KOPT-K1 (cell line): ENCODE results near the gene GMPPA.

Experiments
- H3K27ac ChIP-seq: fragments of 200-600 bp; sonication (generic); 2 replicates; pipeline ENCODE4 v1.5.1; 2016; ENCODE audit warnings: antibody characterized with exemption, mild to moderate bottlenecking, low read depth, low read length; ENCODE audit not compliant: poor library complexity, severe bottlenecking
- H3K36me3 ChIP-seq: fragments of 200-600 bp; sonication (generic); 2 replicates; pipeline ENCODE4 v1.5.1; 2017; ENCODE audit warnings: antibody characterized with exemption, mild to moderate bottlenecking, low read length, moderate library complexity; ENCODE audit not compliant: insufficient read depth
- H3K9me3 ChIP-seq: fragments of 200-600 bp; sonication (generic); 2 replicates; pipeline ENCODE4 v1.5.1; 2017; ENCODE audit warnings: antibody characterized with exemption, low read length, mild to moderate bottlenecking; ENCODE audit not compliant: insufficient read depth, poor library complexity, severe bottlenecking

GMPPA gene

DNA sequence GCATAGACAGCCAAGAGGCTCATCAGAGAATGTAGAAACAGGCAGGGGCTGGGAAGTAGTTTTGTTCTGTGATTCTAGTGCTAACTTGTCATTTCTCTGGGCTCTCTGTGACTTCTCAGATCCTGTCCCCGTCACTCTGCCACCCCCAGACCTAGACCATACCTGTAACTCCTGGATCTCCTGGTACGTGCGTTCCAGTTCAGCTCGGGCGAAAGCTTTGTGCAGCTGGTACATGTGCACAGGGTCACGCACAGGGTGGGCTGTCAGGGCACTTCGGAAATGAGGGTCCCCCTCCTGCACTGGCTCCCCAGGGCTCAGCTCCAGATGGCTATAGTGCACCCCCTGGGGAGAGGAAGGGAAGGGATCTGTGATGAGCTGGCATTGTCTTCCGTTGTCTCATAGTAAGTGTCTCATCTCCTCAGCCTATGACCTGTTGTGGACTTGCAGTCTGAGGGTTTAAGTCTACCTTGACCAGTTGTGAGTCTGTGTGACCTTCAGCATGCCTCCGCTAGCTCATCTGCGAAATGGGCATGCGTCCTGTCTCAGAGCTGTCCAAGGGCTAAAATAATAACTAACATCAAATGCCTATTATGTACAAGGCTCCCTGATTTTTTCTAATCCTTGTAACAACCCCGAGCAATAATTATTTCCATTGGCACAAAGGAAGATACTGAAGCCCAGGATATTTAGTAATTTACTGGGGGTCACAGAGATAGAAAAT is 42.3 kb downstream of the GMPPA start:
- H3K27ac ChIP-seq: no peak overlapping the region
- H3K9me3 ChIP-seq: no peaks in the 10 kb centered on the region
- no peaks in the 10 kb centered on the region for H3K36me3 ChIP-seq

GRCh38 chr2:219541611-219542180 is 43.0 kb downstream of the GMPPA start:
- no peak overlapping the region for H3K27ac ChIP-seq

GRCh38 chr2:219542931-219543595 is 44.4 kb downstream of the GMPPA start:
- Histone ChIP-seq H3K27ac (no peak overlapping the region), H3K36me3 (no peaks in the 10 kb centered on the region), H3K9me3 (no peaks in the 10 kb centered on the region)

More at GRCh38 chr2:219541611-219542180, 43.0 kb downstream of the GMPPA start:
- no peaks in the 10 kb centered on the region for H3K9me3 ChIP-seq
- H3K36me3 ChIP-seq: no peaks in the 10 kb centered on the region

GRCh38 chr2:219543596-219544358 is 45.1 kb downstream of the GMPPA start, which contains the start of the genes CHPF and TMEM198:
CHPF (minus strand) TSS chr2:219543809; CDS start chr2:219543538, 271 bp downstream.
TMEM198 (plus strand) TSS chr2:219544028; CDS start chr2:219544728, 700 bp downstream.
- H3K27ac ChIP-seq: no peak within 1 kb of the TSS

DNA sequence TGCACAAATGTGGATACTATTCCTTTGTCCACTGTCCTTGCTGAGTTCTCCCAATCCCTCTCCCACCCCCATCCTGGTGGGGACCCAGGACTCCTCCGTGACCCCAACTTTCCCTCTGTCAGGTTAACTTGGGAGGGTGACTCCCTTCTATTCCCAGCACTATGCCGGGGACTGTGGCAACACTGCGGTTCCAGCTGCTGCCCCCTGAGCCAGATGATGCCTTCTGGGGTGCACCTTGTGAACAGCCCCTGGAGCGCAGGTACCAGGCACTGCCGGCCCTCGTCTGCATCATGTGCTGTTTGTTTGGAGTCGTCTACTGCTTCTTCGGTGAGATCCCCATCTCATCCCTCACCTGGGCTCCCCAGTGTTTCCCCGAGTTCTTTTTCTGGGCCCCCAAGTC is 45.9 kb downstream of the GMPPA start:
- Histone ChIP-seq H3K27ac (no peak overlapping the region), H3K36me3 (no peaks in the 10 kb centered on the region), H3K9me3 (no peaks in the 10 kb centered on the region)

More at GRCh38 chr2:219543596-219544358, 45.1 kb downstream of the GMPPA start, which contains the start of the genes CHPF and TMEM198:
- no peaks in the 10 kb centered on the region for H3K9me3 ChIP-seq
- H3K36me3 ChIP-seq: no peaks in the 10 kb centered on the region

- Histone ChIP-seq H3K27ac (no peak overlapping the region), H3K36me3 (no peaks in the 10 kb centered on the region), H3K9me3 (no peaks in the 10 kb centered on the region)
These were observed 46.7 kb downstream of the GMPPA start for GRCh38 chr2:219545295-219545942.

DNA sequence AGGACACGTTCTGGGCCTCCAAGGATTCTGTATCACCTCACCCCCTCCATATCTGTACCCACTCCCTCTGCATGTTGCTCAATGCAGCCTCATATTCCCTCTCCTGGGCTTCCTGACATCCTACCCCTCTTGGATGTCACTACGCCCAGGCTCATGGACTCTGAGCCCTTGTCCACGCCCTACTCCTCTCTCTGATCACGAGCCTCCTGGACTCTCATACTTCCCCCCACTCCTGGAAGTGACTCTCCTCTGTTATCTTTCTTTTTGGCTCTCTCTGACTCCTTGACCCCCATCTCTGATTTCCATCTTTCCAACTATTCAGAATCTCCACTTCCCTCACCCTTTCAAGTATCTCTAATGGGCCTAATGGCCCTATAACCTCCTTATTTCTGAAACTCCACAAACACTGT is 47.3 kb downstream of the GMPPA start:
- H3K27ac ChIP-seq: no peak overlapping the region
- H3K36me3 ChIP-seq: no peaks in the 10 kb centered on the region

DNA sequence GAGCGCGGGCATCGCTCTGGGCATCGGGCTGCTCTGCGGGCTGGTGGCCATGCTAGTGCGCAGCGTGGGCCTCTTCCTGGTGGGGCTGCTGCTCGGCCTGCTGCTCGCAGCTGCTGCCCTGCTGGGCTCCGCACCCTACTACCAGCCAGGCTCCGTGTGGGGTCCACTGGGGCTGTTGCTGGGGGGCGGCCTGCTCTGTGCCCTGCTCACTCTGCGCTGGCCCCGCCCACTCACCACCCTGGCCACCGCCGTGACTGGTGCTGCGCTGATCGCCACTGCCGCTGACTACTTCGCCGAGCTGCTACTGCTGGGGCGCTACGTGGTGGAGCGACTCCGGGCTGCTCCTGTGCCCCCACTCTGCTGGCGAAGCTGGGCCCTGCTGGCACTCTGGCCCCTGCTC is 48.9 kb downstream of the GMPPA start:
- Histone ChIP-seq H3K36me3 (no peaks in the 10 kb centered on the region), H3K9me3 (no peaks in the 10 kb centered on the region), H3K27ac (no peak overlapping the region)

More for the DNA sequence above, 47.3 kb downstream of the GMPPA start:
- H3K9me3 ChIP-seq: no peaks in the 10 kb centered on the region

DNA sequence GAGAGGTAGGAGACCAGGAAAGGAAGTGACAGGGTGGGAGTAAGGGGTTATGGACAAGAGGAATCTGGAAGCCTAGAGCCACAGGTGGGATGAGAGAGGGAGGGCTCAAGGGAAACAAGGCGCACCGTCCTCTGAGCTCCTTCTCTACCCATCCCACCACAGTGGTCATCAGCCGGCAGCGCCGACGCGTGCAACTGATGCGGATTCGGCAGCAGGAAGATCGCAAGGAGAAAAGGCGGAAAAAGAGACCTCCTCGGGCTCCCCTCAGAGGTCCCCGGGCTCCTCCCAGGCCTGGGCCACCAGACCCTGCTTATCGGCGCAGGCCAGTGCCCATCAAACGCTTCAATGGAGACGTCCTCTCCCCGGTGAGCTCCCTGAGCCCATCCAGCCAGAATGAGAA is 50.3 kb downstream of the GMPPA start:
- Histone ChIP-seq H3K36me3 (no peaks in the 10 kb centered on the region), H3K9me3 (no peaks in the 10 kb centered on the region), H3K27ac (no peak overlapping the region)

DNA sequence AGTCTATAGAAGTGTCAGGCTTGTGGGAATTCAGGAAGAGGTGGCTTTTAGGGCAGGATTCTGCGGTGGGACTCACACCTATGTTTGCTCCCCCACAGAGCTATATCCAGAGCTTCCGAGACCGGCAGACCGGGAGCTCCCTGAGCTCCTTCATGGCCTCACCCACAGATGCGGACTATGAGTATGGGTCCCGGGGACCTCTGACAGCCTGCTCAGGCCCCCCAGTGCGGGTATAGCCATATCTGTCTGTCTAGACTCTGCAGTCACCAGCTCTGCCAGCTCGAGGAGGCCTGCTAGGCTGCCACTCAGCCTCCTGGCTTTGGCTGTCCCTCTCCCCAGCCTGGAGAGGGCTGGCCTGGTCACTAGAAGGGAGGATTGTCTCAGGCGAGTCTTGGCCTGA is 50.9 kb downstream of the GMPPA start:
- Histone ChIP-seq H3K27ac (no peak overlapping the region), H3K36me3 (no peaks in the 10 kb centered on the region), H3K9me3 (no peaks in the 10 kb centered on the region)

DNA sequence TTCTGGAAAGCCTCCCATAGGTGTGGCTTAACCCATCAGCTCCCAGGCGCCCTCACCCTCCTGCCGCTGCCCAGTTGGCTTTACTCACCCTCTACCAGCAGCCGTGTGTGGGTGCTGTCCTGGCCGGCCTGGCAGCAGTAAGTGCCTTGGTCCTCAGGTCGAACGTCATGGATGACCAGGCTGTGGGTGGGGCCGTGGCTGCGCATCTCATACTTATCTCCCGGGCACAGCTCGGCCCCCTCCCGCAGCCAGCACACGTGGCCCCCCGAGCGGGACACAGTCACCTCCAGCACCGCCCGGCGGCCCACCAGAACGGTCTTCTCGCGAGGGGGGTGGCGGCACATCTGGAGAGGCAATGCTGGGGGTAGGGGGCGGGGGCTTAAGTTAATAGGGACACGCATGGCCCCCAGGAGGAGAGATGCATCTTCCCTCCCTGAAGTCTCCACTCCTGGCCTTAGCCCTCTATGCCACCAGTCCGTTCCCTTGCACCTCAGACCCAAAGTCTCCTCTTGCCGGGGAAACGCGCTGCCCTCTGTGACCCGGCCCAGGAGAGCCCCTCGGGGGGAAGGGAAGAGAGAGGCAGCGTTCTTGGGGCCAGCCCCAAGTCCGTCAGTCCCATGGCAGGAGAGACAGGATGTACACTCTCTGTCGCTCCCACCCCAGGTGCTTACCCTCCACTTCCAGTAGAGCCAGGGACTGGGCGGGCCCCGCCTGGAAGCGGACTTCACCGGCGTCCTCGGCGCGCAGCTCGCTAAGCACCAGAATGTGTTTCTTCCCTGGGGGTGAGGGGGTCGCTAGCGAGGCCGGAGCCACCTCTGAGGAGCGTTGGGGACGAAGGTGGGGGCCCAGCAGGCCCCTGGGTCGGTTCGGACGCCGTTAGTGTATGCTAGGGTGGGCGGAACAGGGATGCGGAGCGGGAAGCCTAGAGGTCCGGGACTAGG is 53.0 kb downstream of the GMPPA start:
- H3K27ac ChIP-seq: no peak overlapping the region
- no peaks in the 10 kb centered on the region for H3K9me3 ChIP-seq
- no peaks in the 10 kb centered on the region for H3K36me3 ChIP-seq

- Histone ChIP-seq H3K27ac (no peak overlapping the region), H3K9me3 (no peaks in the 10 kb centered on the region), H3K36me3 (no peaks in the 10 kb centered on the region)
These were observed 53.9 kb downstream of the GMPPA start for GRCh38 chr2:219552382-219553167.

- no peak overlapping the region for H3K27ac ChIP-seq
- H3K36me3 ChIP-seq: no peaks in the 10 kb centered on the region
- H3K9me3 ChIP-seq: no peaks in the 10 kb centered on the region
These were observed 54.4 kb downstream of the GMPPA start for GRCh38 chr2:219553168-219553417.
